VCaP (cell line): ENCODE results near the gene LAMA2.
"Not testable (repeated sequence)": the region's sequence is repeated elsewhere in the genome, so short reads cannot be mapped to it uniquely, and the experiment has no call there.

Source experiments
- H3K27ac ChIP-seq: fragments of 450-650 bp; 2 replicates; pipeline ENCODE4 v1.5.1; 2017
- CTCF ChIP-seq: fragments of 450-650 bp; conservative IDR thresholded peaks from 2 replicates; pipeline ENCODE4 v1.5.1; 2017; ENCODE audit warnings: mild to moderate bottlenecking, moderate library complexity

The LAMA2 gene

DNA sequence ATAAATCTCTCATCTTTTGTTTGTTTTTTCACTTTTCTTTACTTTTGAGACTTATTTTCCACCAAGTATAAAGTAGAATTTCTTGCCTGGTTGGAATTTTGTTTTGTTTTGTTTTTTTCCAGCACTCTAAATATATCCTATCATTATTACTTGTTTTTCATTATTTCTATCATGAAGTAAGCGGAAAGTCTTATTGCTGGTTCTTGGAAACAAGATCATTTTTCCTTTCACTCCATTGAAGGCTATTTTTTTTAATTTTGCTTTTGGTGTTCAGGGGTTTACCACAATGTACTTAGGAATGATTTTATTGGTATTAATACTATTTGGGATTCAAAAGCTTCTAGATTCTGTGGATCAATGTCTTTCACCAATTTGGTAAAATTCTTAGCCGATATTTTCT is 190.1 kb downstream of the LAMA2 start:
- TF ChIP-seq CTCF = no peak
- no peak overlapping the region for H3K27ac ChIP-seq

GRCh38 chr6:129073691-129074395 is 190.9 kb downstream of the LAMA2 start:
- no peak overlapping the region for H3K27ac ChIP-seq
- no peak for TF ChIP-seq CTCF

DNA sequence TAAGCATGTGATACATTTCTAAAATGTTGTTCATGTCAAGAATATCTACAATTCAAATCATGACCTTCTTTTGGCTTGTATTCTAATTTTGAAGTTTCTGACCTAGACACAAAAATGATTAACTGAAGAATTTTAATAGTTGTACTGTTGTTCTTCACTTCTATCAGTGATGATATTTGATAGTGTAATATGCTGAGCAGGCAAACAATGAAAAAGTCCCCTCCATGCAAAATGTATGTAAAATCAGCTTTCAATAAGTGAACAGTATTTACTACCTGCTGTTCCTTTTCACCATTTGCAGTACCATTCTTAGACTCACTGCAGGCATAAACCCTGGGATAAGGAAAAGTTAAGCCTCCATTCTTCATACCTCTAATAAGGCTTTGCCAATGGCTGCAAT is 201.5 kb downstream of the LAMA2 start:
- no peak for TF ChIP-seq CTCF
- no peak overlapping the region for H3K27ac ChIP-seq

GRCh38 chr6:129088481-129088880 is 205.5 kb downstream of the LAMA2 start:
- H3K27ac ChIP-seq = not testable (repeated sequence)

- TF ChIP-seq CTCF = no peak
- H3K27ac ChIP-seq = no peak overlapping the region
Observed at GRCh38 chr6:129089357-129089756, 206.4 kb downstream of the LAMA2 start.

DNA sequence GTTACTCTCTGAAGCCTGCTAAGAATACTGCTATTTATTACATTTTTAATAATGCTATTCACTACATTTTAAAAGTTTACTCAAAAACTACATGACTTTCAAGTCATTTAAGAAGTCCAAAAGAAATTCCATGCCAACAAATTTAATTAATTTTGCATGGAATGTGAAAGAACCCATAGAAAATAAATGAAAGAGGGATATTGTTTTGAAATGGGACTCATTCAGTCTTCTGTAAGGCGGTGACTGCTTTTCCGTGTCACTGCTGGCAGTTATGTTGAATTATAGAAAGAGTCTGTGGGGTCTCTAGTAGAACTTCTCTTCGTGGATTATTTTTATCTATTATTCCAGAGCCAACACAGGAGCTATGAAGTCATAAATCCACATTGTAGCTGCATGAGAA is 211.2 kb downstream of the LAMA2 start:
- no peak overlapping the region for H3K27ac ChIP-seq
- TF ChIP-seq CTCF = no peak

GRCh38 chr6:129096651-129097290 is 213.8 kb downstream of the LAMA2 start:
- no peak overlapping the region for H3K27ac ChIP-seq
- no peak for TF ChIP-seq CTCF

GRCh38 chr6:129098061-129098553 is 215.2 kb downstream of the LAMA2 start:
- TF ChIP-seq CTCF = no peak
- no peak overlapping the region for H3K27ac ChIP-seq
